NCI-H146 treated with DMSO at 0.1 percent for 48 hours (cell line): ENCODE data around the gene HSPA1B.
"Not testable (repeated sequence)": the region's sequence is repeated elsewhere in the genome, so short reads cannot be mapped to it uniquely, and the experiment has no call there.

Experiments
- DNase-seq: peaks from one replicate; lab custom pipeline; 2025; ENCODE audit not compliant: unreplicated experiment; lab: John Stamatoyannopoulos, UW

The HSPA1B gene

GRCh38 chr6:31858707-31859106, 31.2 kb downstream of the HSPA1B start:
- no peak for DNase-seq

GRCh38 chr6:31859923-31860322, 32.4 kb downstream of the HSPA1B start:
- DNase-seq = no peak

- DNase-seq = no peak
Observed at GRCh38 chr6:31860349-31860748, 32.8 kb downstream of the HSPA1B start.

GRCh38 chr6:31861150-31861549, 33.6 kb downstream of the HSPA1B start:
- no peak for DNase-seq

- no peak for DNase-seq
Observed at GRCh38 chr6:31861919-31862343, 34.4 kb downstream of the HSPA1B start.

GRCh38 chr6:31862344-31863235, 35.1 kb downstream of the HSPA1B start, which contains the start of gene NEU1:
TSS of gene NEU1 (minus strand) at chr6:31862821. CDS start at chr6:31862776, 45 bp downstream.
- peak; percentile 98 for DNase-seq

- DNase-seq = not testable (repeated sequence)
Observed at GRCh38 chr6:31864123-31864562, 36.6 kb downstream of the HSPA1B start.

GRCh38 chr6:31864818-31865204, 37.3 kb downstream of the HSPA1B start:
- no peak for DNase-seq

GRCh38 chr6:31865205-31866118, 37.9 kb downstream of the HSPA1B start:
- no peak for DNase-seq

GRCh38 chr6:31868658-31868971, 41.1 kb downstream of the HSPA1B start:
- DNase-seq = not testable (repeated sequence)

- DNase-seq = no peak
Observed at GRCh38 chr6:31869343-31869742, 41.8 kb downstream of the HSPA1B start.

- DNase-seq = no peak
Observed at GRCh38 chr6:31870385-31870921, 42.9 kb downstream of the HSPA1B start.

GRCh38 chr6:31871046-31871659, 43.6 kb downstream of the HSPA1B start:
- no peak for DNase-seq

GRCh38 chr6:31874084-31874670, 46.6 kb downstream of the HSPA1B start:
- DNase-seq = no peak

GRCh38 chr6:31874836-31875572, 47.5 kb downstream of the HSPA1B start:
- DNase-seq = no peak

- DNase-seq = no peak
Observed at GRCh38 chr6:31875877-31876276, 48.3 kb downstream of the HSPA1B start.

- DNase-seq = no peak
Observed at GRCh38 chr6:31876357-31876756, 48.8 kb downstream of the HSPA1B start.

- DNase-seq = no peak
Observed at GRCh38 chr6:31877125-31877650, 49.6 kb downstream of the HSPA1B start.

GRCh38 chr6:31877651-31878161, 50.2 kb downstream of the HSPA1B start:
- no peak for DNase-seq
